HG03045 (cell line): ENCODE measurements around the gene SNX4.
"Not testable (repeated sequence)": the region's sequence is repeated elsewhere in the genome, so short reads cannot be mapped to it uniquely, and the experiment has no call there.

Source experiments
- ATAC-seq: cut with Tn5 transposase; IDR thresholded peaks from one replicate; pipeline ENCODE4 v1.9.1; 2021; ENCODE audit warnings: mild to moderate bottlenecking, moderate library complexity; ENCODE audit not compliant: unreplicated experiment

SNX4 gene

DNA sequence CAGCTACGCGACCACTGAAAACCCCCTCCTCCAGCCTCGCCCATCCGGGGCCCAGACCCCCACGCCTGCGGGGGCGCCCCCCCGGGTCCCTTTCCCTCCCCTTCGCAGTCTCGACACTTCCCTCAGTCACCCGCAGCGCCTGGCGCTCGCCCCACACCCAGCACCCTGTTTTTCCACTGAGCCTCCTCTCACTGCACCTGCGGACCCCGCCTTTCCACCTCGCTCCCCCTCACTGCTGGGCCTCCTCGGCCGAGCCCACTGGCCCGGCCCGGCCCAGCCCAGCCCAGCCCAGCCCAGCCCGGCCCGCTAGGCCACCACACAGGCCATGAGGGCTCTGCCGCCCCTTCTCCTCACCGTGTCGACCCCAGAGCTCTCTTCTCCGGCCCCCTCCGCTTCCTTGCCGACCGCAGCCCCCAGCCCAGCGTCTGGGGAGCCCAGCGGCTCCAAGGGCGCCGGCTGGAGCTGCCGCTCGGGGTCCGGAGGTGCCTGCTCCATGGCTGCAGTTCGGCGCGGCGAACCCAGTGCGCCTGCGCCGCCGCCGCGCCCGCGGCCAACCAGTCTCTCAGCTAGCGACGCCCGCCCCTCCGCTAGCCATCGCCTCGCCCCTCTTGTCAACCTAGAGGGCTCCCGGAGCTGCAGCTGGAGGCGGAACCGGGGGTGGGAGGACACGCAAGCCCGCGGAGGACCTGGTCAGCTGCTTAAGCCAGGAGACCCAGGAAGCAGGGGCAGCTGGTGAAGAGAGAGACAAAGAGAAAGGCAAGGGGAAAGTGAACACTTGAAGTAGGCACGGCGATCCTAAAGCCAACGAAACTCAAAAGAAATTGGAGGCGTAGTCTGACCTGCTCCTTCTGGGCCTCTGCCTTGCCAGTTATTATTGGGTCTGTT, at the start of gene SNX4:
SNX4 (minus strand) TSS at position 525 of the 885 bp plus-strand sequence; CDS start at position 495, 30 bp downstream.
- ATAC-seq = peak; percentile 85

DNA sequence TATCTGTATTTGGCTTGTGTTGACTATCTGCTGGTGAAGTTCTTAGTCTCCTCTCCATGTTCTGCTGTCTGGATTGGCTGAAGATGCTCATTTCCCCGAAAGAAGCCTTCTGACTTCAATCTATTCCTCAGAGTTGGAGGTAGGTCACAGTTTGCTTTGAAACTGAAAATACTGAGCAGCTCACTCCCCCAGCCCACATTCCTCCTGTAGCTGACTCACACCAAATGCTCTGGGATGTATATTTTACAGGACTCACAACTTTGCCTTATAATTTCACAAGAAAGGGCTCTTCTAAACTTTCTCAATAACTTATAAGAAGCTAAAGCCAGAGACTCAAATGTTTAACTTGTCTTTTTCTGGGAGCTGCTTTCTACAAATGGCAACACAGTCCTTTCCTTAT, 36.3 kb upstream of the SNX4 start:
- no peak for ATAC-seq

DNA sequence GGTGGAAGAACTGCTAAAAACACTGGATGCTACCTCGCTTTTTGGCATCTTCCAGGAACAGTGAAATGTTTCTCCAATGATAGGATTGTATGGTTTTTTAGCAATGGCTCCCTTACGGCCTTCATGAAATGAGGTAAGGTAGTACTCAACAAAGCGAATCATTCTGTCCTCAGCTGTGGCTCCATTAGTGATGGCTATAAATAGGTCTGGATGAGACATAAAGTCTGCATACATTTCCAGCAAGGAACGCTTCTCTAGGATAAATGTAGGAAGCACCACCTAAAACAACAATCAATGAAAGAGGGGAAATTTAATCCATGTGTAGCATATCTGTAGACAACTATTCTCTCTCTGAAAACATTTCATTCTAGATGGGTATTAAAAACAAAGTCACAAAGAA, 32.4 kb upstream of the SNX4 start:
- ATAC-seq = no peak

DNA sequence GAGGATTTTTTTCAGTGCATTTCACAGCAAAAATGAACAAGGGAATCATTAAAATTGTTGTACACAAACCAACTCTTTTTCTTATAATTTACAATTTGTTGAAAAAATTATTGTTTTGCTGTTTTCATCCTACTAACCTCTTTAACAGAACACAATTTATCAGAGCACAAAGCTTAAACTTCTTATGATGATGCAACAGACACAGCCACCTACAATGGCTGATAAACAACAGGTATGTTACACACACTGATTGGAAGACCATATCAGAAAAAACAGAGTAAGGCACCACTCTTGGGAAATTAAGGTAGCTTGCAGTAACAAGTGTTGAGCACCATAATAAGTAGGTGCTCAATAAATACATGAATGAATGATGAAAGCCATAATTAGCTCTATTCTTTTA, 8.9 kb upstream of the SNX4 start:
- no peak for ATAC-seq

DNA sequence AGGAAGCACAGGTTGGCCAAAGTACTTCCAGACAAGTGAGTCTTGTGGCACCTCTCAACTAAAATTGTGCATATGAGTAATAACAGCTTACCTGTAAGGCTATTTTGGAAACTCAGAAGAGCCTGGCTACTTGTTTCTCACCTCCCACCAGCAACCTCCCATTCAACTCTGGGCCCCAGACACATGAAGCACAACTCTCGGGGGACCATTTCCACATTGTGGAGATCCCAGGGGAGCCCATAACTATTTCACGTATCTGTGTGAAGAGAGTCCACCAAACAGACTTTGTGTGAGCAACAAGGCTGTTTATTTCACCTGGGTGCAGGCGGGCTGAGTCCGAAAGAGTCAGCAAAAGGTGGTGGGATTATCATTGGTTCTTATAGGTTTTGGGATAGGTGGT, 5.2 kb upstream of the SNX4 start:
- no peak for ATAC-seq

DNA sequence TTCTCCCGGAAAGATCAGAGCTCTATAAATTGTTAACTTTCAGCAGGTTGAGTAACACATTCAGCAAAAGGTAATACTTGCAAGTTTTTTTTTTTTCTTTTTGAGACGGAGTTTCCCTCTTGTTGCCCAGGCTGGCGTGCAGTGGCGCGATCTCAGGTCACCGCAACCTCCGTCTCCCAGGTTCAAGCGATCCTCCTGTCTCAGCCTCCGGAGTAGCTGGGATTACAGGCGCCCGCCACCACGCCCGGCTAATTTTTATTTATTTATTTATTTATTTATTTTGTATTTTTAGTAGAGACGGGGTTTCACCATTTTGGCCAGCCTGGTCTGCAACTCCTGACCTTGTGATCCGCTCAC, 539 bp upstream of the SNX4 start:
- not testable (repeated sequence) for ATAC-seq

DNA sequence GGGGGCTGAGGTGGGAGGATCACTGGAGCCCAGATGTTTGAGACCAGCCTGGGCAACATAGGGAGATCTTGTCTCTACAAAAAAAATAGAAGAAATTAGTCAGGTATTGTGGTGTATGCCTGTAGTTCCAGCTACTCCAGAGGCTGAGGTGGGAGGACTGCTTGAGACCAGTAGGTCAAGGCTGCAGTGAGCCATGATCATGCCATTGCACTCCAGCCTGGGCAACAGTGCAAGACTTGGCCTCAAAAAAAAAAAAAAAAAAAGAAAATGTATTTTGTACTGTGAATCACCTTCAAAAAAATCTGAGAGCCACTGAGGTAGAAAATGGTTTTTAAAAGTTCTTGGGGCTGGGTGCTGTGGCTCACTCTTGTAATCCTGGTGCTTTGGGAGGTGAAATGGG, 4.6 kb downstream of the SNX4 start:
- no peak for ATAC-seq

DNA sequence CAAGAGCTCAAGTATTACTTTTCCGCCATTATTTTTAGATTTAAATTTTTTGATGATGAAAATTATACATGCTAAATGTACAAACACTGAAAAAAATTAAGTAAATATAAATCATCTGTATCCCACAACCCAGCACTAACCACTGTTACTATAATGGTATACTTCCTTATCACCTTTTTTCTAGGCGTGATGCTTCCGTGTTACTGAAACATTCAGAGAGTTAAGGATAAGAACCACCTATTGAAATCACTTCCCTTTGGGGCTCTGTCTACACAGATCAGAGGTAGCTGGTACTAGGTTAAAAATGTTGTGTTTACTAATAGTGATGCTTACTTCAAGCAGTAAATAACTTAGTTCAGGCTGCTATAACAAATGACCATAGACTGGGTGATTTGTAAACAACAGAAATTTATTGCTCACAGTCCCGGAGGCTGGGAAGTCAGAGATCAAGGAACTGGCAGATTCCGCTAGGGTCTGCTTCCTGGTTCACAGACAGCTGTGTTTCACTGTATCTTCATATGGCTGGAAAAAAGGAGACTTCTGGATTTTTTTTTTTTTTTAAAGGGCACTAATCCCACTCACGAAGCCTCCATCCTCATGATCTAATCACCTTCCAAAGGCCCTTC, 6.4 kb downstream of the SNX4 start:
- ATAC-seq = no peak

DNA sequence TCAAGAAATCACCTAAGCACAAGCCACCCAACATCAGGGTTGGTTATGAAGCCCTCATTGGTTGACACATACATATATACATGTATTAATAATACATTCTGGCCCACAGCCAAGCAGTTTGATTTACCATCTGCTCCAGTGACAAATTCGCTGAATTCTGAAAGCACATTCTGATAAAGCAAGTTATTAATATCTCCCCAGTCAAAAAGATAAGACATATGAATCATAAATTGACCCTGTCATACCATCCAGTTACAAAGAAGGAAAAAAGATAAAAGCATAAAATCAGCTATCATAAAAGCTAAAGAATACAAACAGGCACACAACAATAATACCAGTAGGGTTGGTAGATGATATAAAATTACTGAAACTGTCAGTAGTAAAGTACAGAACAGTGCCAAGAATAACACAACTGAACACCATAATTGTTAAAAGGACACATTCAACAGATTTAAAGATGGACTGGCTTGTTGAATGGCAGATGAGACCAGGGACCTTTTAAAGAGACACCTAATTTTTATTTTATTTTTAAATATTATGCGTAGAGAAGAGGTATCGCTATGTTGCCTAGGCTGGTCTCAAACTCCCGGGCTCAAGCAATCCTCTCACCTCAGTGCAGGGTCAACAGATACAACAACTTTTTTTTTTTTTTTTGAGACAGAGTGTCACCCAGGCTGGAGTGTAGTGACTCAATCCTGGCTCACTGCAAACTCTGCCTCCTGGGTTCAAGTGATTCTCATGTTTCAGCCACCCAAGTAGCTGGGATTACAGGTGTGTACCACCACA, 7.7 kb downstream of the SNX4 start:
- ATAC-seq = no peak

DNA sequence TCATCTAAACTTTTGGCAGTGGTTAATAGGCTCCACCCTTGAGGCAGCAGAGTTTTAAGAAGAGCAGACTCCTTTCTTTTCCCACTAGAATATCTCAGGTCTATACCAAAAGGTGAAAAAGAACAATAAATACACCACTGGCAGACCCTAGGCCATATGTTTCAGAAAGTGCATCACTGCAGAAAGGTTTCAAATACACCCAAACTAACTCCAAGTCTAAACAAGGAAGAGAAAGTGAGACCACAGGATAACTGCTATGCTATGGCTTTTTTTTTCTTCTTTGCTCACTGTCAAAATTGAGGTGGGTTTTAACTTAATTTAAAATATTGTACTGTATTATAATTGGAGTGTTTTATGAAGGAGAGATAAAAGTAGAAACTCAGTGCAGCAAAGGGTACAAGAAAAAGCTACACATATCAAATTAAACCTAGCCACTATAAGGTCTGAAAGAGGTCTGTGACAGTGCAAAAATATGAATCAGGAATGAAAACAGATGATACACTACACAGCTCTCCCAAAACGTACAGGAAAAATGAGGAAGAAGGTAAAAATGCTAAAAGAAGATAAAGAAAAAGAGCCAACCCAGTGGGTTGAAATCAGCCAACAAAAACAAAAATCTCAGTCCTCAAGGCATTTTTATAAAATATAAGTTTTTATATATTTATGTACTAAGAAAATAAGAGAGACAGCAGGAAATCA, 8.4 kb downstream of the SNX4 start:
- no peak for ATAC-seq

DNA sequence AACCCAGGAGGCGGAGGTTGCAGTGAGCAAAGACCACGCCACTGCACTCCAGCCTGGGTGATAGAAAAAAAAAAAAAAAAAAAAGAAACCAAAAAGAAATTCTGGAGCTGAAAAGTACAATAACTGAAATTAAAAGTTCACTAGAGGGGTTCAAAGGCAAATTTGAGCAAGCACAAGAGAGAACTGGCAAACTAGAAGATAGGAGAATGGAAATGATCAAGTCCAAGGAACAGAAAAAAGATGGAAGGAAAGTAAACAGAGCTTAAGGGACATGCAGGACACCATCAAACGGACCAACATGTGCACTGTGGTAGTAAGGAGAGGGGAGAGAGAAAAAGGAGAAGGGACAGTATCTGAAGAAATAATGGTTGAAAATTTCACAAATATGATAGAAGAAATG, 12.9 kb downstream of the SNX4 start:
- no peak for ATAC-seq

DNA sequence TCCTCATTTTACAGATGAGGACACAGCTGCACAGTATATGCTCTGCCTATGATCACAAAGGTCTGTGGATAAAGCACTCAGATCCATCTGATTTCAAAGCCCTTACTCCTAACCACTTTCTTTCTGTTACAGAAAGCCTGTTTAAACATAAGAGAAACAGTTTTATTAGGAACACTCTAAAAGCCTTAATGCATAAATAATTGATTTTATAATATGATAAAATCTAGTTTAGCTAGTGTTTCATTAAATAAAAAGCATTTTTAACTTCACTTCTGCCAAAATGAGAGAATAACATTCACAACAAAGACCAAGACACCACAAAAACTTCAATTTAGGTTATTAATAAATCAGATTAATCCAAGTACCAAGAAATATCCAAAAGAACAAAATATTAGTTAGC, 21.4 kb downstream of the SNX4 start:
- no peak for ATAC-seq

DNA sequence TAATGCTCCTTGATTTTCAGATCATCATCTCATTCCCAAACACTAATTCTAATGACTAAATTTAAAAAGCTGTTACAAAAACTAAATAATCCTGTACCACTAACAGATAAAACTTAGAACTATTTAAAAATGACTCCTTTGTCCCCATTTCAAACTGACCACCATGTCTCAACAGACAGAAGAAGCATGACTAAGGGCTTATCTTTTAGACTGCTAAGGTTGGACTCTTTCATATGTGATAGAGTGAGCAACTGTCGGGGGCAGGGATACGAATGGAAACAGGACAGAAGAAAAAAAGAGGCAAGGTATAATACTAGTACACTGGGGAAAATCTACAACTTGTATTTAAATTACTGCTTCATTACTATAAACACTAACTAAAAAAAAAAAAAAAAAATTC, 23.3 kb downstream of the SNX4 start:
- ATAC-seq = no peak

DNA sequence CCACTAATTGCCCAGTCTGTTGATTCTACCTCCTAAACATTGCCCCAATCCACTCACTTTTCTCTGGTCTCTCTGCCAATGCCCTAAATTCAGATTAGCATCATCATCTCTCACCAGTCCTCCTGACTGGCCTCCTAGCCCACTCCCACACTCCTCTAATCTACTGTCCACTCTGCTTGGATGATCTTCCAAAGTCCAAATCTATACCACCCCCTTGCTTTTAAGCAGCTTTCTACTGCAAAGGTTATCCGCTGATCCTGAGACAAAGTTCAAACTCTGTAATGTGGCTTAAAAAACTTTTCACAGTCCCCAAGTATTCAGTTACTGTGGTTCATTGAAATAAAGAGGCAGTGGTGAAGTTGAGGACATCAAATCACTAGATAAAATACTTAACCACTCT, 37.6 kb downstream of the SNX4 start:
- no peak for ATAC-seq

DNA sequence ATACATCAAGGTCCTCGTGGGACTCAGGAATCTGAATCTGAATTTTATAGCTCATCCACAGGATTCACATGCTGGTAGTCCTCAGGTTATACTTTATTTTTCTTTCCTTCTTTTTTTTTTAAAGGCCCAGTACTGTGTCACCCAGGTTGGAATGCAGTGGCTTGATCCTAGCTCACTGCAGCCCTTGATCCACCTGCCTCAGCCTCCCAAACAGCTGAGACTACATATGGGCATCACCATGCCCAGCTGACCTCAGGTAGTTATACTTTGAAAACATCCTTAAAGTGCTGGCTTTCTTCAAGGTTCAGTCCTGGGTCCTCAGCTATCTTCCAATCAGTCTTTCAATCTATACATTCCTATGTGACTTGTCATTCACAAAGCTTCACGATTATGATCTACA, 38.2 kb downstream of the SNX4 start:
- ATAC-seq = no peak

DNA sequence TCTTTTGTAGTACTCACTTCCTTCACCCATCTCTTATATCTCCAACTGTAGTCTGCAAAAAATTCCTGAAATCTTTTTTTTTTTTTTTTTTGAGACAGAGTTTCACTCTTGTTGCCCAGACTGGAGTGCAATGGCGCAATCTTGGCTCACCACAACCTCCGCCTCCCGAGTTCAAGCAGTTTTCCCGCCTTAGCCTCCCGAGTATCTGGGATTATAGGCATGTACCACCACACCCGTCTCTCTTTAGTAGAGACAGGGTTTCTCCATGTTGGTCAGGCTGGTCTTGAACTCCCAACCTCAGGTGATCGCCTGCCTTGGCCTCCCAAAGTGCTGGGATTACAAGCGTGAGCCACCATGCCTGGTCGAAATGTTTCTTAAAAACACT, 38.6 kb downstream of the SNX4 start:
- not testable (repeated sequence) for ATAC-seq

DNA sequence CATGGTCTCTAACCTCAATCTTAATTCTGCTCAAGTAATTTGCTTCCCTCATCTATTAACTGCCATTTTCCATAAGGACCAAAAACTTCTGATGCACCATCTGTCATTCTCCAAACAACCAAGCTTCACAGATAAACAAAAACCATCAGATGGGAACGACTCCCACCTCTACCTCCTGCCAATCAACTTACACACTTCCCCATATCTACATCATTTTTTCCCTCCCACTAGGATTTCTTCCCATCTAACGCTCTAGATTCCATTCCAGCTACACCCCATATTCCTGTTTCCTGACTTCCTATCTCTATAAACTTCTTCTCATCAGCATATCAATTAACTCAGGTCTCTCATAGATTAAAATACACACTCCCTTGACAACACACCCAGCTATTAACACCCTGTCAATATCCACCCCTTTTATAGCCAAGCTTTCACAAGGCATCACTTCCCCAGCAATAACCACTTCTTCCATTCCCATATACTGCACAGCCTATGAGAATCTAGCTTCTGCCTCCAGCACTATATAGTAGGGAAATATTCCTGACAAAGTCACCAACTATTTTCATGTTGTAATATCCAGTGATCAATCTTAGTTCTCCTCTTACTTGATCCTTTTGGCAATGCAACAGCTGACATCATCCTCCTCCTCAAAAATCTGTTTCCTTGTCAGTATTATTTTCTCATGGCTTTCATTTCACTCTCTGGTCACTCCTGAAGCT, 39.2 kb downstream of the SNX4 start:
- no peak for ATAC-seq

DNA sequence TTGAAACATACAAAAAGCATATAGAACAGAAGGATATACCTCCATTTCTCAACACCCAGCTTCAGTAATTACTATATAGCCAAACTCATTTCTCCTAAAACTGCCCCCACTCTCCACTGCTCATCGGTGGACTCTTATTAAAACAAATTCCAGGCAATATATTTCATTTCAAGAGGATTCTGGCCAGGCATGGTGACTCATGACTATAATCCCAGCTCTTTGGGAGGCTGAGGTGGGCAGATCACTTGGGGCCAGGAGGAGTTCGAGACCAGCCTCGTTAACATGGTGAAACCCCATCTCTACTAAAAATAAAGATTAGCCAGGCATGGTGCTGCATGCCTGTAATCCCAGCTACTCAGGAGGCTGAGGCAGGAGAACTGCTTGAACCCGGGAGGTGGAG, 40.9 kb downstream of the SNX4 start:
- no peak for ATAC-seq

DNA sequence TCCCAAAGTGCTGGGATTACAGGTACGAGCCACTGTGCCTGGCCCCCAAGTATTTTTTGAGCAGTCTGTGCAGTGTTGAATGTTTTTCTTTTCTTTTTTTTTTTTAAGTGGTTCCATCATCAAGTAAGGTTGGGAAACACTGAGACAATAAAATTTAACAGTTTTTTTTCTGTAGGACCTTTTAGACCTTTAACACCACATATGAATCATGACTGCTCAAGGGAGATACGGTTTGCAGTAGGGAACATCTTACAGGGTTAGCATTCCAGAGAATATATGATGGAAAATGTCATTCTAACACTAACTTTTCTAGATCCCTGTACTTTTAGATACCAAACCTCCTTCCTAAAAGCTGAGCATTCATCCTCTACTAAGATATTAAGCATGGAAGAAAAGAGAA, 41.7 kb downstream of the SNX4 start:
- ATAC-seq = no peak

DNA sequence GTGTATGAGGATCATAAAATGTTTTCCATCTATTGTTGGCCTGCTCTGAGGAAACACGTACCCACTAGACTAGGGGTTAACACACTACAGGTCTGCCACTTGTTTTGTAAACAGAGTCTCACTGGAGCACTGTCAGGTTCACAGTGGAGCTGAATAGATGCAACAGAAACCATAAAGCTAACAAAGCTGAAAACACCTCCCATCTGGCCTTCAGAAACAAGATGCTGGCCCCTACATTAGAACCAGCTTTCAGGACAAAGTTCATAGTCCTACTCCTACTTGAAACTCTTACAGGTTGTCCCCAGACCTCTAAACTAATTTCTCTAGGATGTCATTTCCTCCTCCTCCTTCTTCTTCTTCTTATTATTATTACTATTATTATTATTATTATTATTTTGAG, 42.3 kb downstream of the SNX4 start:
- ATAC-seq = no peak

DNA sequence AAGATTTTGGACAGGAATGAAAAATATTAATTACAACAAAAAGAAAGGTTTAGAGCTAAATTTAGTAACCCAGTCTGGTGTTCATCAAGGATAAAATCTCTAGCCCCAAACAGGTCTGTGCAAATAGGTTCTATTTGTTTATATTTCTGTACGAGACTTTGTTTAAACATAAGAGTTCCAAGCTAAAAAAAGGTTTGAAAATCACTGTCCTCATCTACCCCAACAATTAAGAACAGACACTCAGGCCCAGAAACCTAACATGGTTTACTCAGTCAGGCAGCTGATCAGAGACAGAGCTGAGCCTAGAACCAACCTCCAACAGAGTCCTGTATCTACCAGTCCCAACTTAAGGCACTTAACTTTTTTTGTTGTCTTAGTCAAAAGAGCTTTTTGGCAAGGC, 49.3 kb downstream of the SNX4 start:
- ATAC-seq = no peak
